Measurements from ENCODE around the gene TMED4. TPM values are rescaled to one million over a fixed set of nuclear protein-coding genes. Genes with fewer than 3 reads are reported as not detected.

TMED4 gene
- total and polyA plus RNA-seq, 2 of the 13 experiments (the other 11 are each of a cell fraction or from before 2014, with no cell fraction given): 81.4 to 109 TPM

DNA sequence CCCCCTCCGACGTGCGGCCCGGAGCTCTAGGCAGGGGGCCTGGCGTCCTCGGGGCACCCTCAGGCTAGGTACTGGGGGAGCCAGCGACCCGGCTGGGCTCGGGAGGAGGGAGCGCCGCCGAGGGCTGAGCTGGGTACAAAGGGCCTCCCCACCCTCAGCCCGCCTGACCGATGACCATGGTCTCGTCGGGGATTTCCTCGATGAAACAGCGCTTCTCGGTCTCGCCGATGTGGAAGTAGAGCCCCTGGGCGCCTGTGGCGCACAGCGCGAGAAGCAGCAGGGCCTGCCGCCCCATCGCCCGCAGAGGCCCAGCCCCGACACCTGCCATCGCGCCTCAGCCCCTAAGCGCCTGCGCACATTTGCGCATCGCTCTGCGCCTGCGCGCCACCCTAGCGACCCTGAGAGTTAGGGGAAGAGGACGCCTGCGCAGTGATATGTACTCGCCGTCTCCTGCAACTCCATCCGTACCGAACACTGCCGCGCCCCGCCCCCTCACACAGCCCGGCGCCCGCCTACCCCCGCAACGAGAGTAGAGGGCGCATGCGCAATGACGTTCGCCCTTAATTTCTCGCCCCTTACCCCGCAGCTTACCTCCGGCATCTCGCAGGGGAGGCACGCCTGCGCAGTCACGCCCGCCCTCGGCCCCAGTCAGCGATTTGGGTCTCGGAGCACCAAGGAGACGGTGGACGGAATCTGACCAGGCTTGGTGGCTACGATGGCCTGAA lies at the start of gene TMED4 (continued):
- peak; percentile 61; the same call in 1 of the 2 replicates for TF ChIP-seq HINFP (CRISPR knock-in tag; IDR thresholded peaks at IDR 0.05; ENCODE audit: low read depth)
- no peak for TF ChIP-seq ZHX2 (IDR thresholded peaks at IDR 0.05; ENCODE audit: low read depth)
- no peak for TF ChIP-seq ZHX2 (CRISPR knock-in tag; IDR thresholded peaks at IDR 0.05; ENCODE audit: borderline replicate concordance)
- TF ChIP-seq FLYWCH1 (CRISPR knock-in tag; IDR thresholded peaks at IDR 0.05): no peak
- no peak; the same call in 1 of the 2 replicates for TF ChIP-seq ZNF160 (CRISPR knock-in tag; IDR thresholded peaks at IDR 0.05)
- TF ChIP-seq TGIF2 (CRISPR knock-in tag; IDR thresholded peaks at IDR 0.05): no peak
- no peak for TF ChIP-seq ZNF34 (CRISPR knock-in tag; IDR thresholded peaks at IDR 0.05; ENCODE audit: borderline replicate concordance)
- TF ChIP-seq HDAC6 (IDR thresholded peaks at IDR 0.05; ENCODE audit: low read depth, low read length): no peak
- TF ChIP-seq POLR2G (IDR thresholded peaks at IDR 0.05; ENCODE audit: low read depth, low read length): peak; percentile 94
- peak; percentile 48; the same call in 1 of the 2 replicates for TF ChIP-seq FOXJ3 (CRISPR knock-in tag; IDR thresholded peaks at IDR 0.05; ENCODE audit: borderline replicate concordance)
- TF ChIP-seq YY1 (IDR thresholded peaks at IDR 0.05; ENCODE audit: insufficient read depth, insufficient replicate concordance, low read depth, low read length): peak; percentile 82
- TF ChIP-seq ZNF646 (CRISPR knock-in tag; IDR thresholded peaks at IDR 0.05): no peak
- TF ChIP-seq PPARG (CRISPR knock-in tag; conservative IDR thresholded peaks at IDR 0.05): no peak
- TF ChIP-seq ZNF367 (CRISPR knock-in tag; IDR thresholded peaks at IDR 0.05; ENCODE audit: borderline replicate concordance): 0 out of 2 replicates have a peak, but pooled peaks have one; percentile 11
- no peak for TF ChIP-seq KDM6A (CRISPR knock-in tag; IDR thresholded peaks at IDR 0.05; ENCODE audit: low read depth)
